ENCODE measurements around the gene MEGF10. TPM values are rescaled to one million over a fixed set of nuclear protein-coding genes. Genes with fewer than 3 reads are reported as not detected.

The MEGF10 gene
- total and polyA plus RNA-seq, 10 of the 15 experiments (the other 5 are each of a cell fraction or from before 2014, with no cell fraction given), result 0.03 to 0.21 (median 0.05) TPM; not detected in 5

- CTCF ChIA-PET, result no interaction called here
- Histone ChIP-seq H3K4me3 (no peak overlapping the region), H3K9me3 (replicated peaks; ENCODE audit: control insufficient read depth, insufficient read depth, low read length) (no peaks in the 10 kb centered on the region), H3K27me3 (replicated peaks in 1 of 2; ENCODE audit: control insufficient read depth in 2 of 2, insufficient read depth in 2 of 2, low read length in 1 of 2) (peaks cover 0 to 3% of the 10 kb centered on the region in 2 experiments; a peak in 1 of 4 replicates), H3K79me2 (ENCODE audit: control insufficient read depth, insufficient read depth, low read length) (no peaks in the 10 kb centered on the region), H3K9ac (ENCODE audit: control insufficient read depth, insufficient read depth, low read length) (no peak overlapping the region), H2AFZ (ENCODE audit: control insufficient read depth, low read depth, low read length) (no peak overlapping the region), H3K27ac (ENCODE audit: control insufficient read depth, insufficient read depth) (no peak overlapping the region), H3K4me1 (ENCODE audit: control insufficient read depth, insufficient read depth, low read length) (no peaks in the 10 kb centered on the region), H3K4me2 (ENCODE audit: control insufficient read depth, insufficient read depth) (no peak overlapping the region), H3K36me3 (ENCODE audit: control insufficient read depth in 2 of 2, insufficient read depth in 2 of 2, low read length in 1 of 2) (no peaks in the 10 kb centered on the region), H4K20me1 (ENCODE audit: control insufficient read depth, insufficient read depth) (no peaks in the 10 kb centered on the region)
- no peak for FAIRE-seq
- POLR2A ChIA-PET, result no interaction called here
- intact Hi-C loops (cut with micrococcal nuclease; ENCODE audit: unreplicated experiment), result no loop called here
- BruUV-seq (replicated peaks), result no TSS peak
- RAD21 ChIA-PET (ENCODE audit: unreplicated experiment), result no interaction called here
- in situ Hi-C loops (cut with MboI), result no loop called here
- DNase-seq (ENCODE audit: low read depth, low spot score), result no peak
- WGBS (ENCODE audit: insufficient coverage, insufficient replicate concordance, low lambda C conversion rate, missing lambda C conversion rate), result 56% methylated on average over 4 of the region's 4 CpGs
- SMC1A ChIA-PET (ENCODE audit: uncharacterized antibody, unreplicated experiment), result no interaction called here
- no peak for ATAC-seq
- no peak for TF ChIP-seq TCF12 (IDR thresholded peaks at IDR 0.05; ENCODE audit: low read depth, low read length)
- TF ChIP-seq RELB (IDR thresholded peaks at IDR 0.05; ENCODE audit: low read depth), result no peak
Observed at GRCh38 chr5:127340606-127341005, 50.0 kb downstream of the MEGF10 start.

DNA sequence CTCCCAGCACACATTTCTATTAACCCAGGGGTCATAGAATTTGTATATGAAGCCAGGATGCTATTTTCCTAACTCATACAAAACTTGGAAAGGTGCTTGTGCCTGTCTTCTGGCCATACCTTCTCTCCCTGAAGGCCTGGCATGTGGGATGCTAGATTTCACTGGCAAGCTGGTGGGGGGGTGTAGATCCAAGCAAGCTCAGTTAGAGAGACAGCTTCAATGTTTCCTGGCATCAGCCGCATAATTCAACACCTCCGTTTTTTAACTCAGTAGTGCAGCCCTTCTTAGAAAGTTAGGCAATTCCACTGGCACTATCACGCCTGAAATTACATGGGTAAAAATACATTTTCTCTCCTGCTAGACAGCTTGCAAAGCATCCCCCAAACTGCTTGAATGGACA lies 51.8 kb downstream of the MEGF10 start:
- Histone ChIP-seq H3K9me3 (replicated peaks; ENCODE audit: control insufficient read depth, insufficient read depth, low read length) (no peaks in the 10 kb centered on the region), H2AFZ (ENCODE audit: control insufficient read depth, low read depth, low read length) (no peak overlapping the region), H3K9ac (ENCODE audit: control insufficient read depth, insufficient read depth, low read length) (no peak overlapping the region), H4K20me1 (ENCODE audit: control insufficient read depth, insufficient read depth) (no peaks in the 10 kb centered on the region), H3K79me2 (ENCODE audit: control insufficient read depth, insufficient read depth, low read length) (no peaks in the 10 kb centered on the region), H3K36me3 (ENCODE audit: control insufficient read depth in 2 of 2, insufficient read depth in 2 of 2, low read length in 1 of 2) (no peaks in the 10 kb centered on the region), H3K4me2 (ENCODE audit: control insufficient read depth, insufficient read depth) (no peak overlapping the region), H3K4me1 (ENCODE audit: control insufficient read depth, insufficient read depth, low read length) (no peaks in the 10 kb centered on the region), H3K27ac (ENCODE audit: control insufficient read depth, insufficient read depth) (no peak overlapping the region), H3K27me3 (replicated peaks in 1 of 2; ENCODE audit: control insufficient read depth in 2 of 2, insufficient read depth in 2 of 2, low read length in 1 of 2) (peaks cover 0 to 3% of the 10 kb centered on the region in 2 experiments; a peak in 1 of 4 replicates), H3K4me3 (no peak overlapping the region)
- intact Hi-C loops (cut with micrococcal nuclease; ENCODE audit: unreplicated experiment), result no loop called here
- ChIA-PET POLR2A (no interaction called here), SMC1A (ENCODE audit: uncharacterized antibody, unreplicated experiment) (interaction anchor here (1.3 kb wide), 1 partner anchor 18 kb away, joined by 3 read pairs; no protein-coding TSS in a partner anchor), RAD21 (ENCODE audit: unreplicated experiment) (no interaction called here), CTCF (no interaction called here)
- DNase-seq (ENCODE audit: low read depth, low spot score) (no peak), FAIRE-seq (no peak), ATAC-seq (no peak)
- BruUV-seq (replicated peaks), result no TSS peak
- WGBS (ENCODE audit: insufficient coverage, insufficient replicate concordance, low lambda C conversion rate, missing lambda C conversion rate), result 69% methylated on average over 3 of the region's 3 CpGs
- in situ Hi-C loops (cut with MboI), result no loop called here
- TF ChIP-seq ZNF622 (IDR thresholded peaks at IDR 0.05), result no peak
- no peak for TF ChIP-seq E4F1 (IDR thresholded peaks at IDR 0.05; ENCODE audit: borderline replicate concordance, partially characterized antibody)
- no peak for TF ChIP-seq USF1 (IDR thresholded peaks at IDR 0.05; ENCODE audit: borderline replicate concordance, extremely low read length, insufficient read depth, low read depth, low read length)
- no peak for TF ChIP-seq BACH1 (IDR thresholded peaks at IDR 0.05; ENCODE audit: borderline replicate concordance)
- TF ChIP-seq, protein P1, sequence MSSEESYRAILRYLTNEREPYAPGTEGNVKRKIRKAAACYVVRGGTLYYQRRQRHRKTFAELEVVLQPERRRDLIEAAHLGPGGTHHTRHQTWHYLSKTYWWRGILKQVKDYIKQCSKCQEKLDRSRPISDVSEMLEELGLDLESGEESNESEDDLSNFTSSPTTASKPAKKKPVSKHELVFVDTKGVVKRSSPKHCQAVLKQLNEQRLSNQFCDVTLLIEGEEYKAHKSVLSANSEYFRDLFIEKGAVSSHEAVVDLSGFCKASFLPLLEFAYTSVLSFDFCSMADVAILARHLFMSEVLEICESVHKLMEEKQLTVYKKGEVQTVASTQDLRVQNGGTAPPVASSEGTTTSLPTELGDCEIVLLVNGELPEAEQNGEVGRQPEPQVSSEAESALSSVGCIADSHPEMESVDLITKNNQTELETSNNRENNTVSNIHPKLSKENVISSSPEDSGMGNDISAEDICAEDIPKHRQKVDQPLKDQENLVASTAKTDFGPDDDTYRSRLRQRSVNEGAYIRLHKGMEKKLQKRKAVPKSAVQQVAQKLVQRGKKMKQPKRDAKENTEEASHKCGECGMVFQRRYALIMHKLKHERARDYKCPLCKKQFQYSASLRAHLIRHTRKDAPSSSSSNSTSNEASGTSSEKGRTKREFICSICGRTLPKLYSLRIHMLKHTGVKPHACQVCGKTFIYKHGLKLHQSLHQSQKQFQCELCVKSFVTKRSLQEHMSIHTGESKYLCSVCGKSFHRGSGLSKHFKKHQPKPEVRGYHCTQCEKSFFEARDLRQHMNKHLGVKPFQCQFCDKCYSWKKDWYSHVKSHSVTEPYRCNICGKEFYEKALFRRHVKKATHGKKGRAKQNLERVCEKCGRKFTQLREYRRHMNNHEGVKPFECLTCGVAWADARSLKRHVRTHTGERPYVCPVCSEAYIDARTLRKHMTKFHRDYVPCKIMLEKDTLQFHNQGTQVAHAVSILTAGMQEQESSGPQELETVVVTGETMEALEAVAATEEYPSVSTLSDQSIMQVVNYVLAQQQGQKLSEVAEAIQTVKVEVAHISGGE (CRISPR knock-in tag; IDR thresholded peaks at IDR 0.05), result no peak
